HepG2 (cell line): Measurements from ENCODE around the gene TCERG1L.

ENCODE experiments used
- CBFB ChIP-seq: sonication (generic); formaldehyde crosslinking; IDR thresholded peaks from 2 replicates; pipeline ENCODE4 v1.4.0; 2020; ENCODE audit warnings: missing genetic modification reagents
- CTCF ChIP-seq: sonication (generic); formaldehyde crosslinking; IDR thresholded peaks from 2 replicates; pipeline ENCODE4 v1.5.0; 2020; ENCODE audit warnings: mild to moderate bottlenecking, missing genetic modification reagents, moderate library complexity
- KLF9 ChIP-seq: IDR thresholded peaks from 2 replicates; pipeline ENCODE4 v1.6.1; 2016; ENCODE audit warnings: low read depth
- REL ChIP-seq: sonication (generic); formaldehyde crosslinking; conservative IDR thresholded peaks from 2 replicates; pipeline ENCODE4 v1.8.0; 2022; ENCODE audit warnings: mild to moderate bottlenecking, missing genetic modification reagents, moderate library complexity
- SAFB2 ChIP-seq: sonication (generic); formaldehyde crosslinking; IDR thresholded peaks from 2 replicates; pipeline ENCODE4 v1.5.1; 2020; ENCODE audit warnings: missing genetic modification reagents, low read depth, mild to moderate bottlenecking, borderline replicate concordance
- ZNF577 ChIP-seq: sonication (generic); formaldehyde crosslinking; IDR thresholded peaks from 2 replicates; pipeline ENCODE4 v1.4.0; 2020; ENCODE audit warnings: mild to moderate bottlenecking, low read depth, missing genetic modification reagents, borderline replicate concordance

GRCh38 chr10:131277278-131277677 is 34.2 kb downstream of the TCERG1L start:
- TF ChIP-seq REL (CRISPR knock-in tag) (no peak), CBFB (CRISPR knock-in tag) (no peak), KLF9 (no peak), CTCF (no peak), ZNF577 (CRISPR knock-in tag) (no peak), SAFB2 (CRISPR knock-in tag) (no peak)
